Activated CD4-positive, CD25-positive, alpha-beta regulatory T cell treated with anti-CD3 and anti-CD28 coated beads, Interleukin-2, amount 50 U/mL, for 16 hours (primary cell): ENCODE data around the gene DPP3.
"Not testable (repeated sequence)": the region's sequence is repeated elsewhere in the genome, so short reads cannot be mapped to it uniquely, and the experiment has no call there.

Experiments
- DNase-seq: peaks from one replicate; pipeline ENCODE4 v3.0.0-alpha.2; 2020; ENCODE audit warnings: low read depth, low spot score

DPP3 gene

DNA sequence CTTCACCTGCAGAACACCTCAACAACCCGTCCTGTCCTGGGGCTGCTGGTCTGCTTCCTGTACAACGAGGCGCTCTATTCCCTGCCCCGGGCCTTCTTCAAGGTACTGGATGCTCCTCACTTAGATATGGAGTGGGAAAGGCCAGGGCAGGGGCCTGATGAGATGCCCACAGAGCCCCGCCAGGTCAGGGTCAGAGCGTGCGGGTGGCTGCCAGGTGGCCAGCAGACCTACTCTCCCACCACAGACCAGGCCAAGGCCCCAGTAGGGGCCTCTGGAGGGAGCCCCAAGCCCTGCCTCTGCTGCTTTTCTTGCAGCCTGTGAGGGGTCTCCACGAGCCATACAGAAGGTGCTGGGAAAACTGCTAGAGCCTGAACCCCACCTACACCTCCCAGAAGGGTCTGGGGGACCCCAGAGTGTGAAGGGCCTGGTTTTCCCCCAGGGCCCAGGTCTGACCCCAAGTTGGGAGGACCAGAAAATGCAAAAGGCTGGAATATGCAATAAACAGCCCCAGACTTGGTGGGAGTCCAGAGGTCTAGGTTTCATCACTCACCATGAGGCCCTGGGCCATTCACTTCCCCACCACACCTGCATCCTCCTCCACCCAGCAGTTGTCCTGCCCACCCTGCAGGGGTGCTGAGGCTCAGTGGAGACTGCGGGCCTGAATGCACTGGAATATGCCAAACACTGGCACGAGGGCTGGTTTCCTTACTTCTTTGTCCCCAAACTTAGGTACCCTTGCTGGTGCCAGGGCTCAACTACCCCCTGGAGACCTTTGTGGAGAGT, 50.9 kb downstream of the DPP3 start:
- no peak for DNase-seq

GRCh38 chr11:66531841-66532240, 51.6 kb downstream of the DPP3 start:
- no peak for DNase-seq

DNA sequence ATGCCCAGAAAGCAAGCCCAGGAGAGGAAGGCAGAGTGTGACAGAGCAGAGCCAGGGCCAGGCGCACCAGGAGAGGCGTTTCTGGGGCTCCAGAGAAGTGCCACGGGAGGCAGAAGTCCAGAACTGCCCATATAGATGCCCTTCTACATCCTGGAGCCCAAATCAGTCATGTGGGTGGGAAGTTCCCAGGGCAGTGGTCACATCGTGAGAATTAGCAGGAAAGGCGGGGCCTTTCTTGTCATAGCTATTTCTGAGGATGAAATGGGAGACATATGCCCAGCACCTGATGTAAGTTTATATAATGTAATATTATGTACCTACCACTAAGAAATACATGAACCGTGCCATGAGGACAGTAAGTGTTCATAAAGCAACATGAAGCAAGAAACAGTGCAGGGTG, 52.5 kb downstream of the DPP3 start:
- no peak for DNase-seq

DNA sequence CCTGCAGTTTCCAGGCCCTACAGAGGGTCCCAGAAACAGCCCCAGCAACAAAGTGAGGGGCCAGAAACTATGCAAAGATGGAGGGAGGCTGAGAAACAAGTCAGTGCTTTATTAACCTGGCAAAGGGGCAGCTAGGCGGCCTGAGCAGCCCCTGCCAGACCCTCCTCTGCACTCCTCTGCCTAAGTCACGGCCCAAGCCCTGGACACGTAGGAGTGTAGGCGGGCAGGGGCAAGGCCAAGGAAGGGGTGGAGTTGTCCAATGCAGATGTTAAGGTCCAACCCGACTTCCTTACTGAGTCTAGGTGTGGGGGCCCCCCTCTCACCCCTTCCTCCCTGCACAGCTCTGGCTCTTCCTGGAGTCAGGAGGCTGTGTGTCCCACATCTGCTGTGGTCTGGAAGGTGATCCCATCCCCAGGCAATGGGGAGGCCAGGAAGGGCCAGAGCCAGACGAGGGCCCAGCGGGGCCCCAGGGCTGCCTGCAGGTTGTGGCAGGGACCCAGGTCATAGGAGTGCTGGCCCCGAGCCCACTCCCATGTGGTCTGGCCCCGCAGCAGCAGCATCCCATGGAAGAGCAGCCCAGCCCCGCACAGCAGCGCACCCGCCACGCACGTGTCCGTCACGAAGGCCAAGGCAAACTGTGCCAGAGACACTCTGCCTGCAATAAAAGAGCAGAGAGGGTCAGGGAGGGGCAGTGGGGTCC, 59.1 kb downstream of the DPP3 start:
- no peak for DNase-seq

DNA sequence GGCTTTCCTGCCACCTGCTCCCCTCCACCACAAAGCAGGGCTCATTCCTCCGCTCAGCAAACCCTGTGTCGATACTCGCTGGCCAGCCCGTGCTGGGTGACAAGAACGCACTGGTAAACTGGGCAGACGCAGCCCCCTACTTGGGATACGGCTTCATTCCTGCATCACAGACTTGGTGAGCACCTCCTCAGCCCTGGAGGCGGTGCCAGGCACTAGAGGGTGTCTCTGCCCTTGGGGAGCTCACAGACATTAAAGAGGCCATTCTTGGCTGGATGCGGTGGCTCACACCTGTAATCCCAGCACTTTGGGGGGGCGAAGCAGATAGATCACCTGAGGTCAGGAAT, 59.6 kb downstream of the DPP3 start:
- DNase-seq, result no peak

DNA sequence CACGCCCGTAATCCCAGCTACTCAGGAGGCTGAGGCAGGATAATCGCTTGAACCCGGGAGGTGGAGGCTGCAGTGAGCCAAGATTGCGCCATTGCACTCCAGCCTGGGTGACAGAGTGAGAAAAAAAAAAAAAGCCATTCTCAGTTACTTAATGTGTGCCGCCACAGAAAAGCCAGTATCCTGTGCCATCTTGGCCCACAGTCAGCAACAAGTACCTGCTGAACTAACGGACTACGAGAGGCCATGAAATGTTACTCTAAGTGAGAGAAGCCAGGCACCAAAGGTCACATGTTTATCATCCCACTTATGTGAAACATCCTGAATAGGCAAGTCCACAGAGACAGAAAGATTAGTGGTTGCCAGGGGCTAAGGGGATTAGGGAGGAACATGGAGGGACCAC, 60.4 kb downstream of the DPP3 start:
- DNase-seq, result not testable (repeated sequence)

GRCh38 chr11:66541892-66542291, 61.7 kb downstream of the DPP3 start:
- no peak for DNase-seq

DNA sequence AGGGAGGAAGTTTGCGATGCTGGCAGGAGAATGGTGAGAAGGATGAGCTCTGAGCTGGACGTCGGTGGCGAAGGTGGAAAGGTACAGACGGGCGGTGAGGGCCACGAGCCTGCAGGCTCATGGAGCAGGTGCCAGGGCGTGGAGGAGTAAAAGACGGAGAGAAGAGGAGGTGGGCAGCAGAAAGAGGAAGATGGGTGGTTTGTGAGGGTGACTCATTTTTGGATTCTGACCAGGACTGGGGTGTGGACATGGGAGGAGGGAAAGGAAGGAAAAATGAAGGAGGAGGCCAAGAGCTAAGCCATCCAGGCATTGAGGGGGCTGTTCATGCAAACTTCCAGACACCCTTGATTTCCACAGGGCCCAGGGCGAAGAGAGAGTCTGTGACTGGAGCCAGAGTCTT, 62.1 kb downstream of the DPP3 start:
- no peak for DNase-seq

DNA sequence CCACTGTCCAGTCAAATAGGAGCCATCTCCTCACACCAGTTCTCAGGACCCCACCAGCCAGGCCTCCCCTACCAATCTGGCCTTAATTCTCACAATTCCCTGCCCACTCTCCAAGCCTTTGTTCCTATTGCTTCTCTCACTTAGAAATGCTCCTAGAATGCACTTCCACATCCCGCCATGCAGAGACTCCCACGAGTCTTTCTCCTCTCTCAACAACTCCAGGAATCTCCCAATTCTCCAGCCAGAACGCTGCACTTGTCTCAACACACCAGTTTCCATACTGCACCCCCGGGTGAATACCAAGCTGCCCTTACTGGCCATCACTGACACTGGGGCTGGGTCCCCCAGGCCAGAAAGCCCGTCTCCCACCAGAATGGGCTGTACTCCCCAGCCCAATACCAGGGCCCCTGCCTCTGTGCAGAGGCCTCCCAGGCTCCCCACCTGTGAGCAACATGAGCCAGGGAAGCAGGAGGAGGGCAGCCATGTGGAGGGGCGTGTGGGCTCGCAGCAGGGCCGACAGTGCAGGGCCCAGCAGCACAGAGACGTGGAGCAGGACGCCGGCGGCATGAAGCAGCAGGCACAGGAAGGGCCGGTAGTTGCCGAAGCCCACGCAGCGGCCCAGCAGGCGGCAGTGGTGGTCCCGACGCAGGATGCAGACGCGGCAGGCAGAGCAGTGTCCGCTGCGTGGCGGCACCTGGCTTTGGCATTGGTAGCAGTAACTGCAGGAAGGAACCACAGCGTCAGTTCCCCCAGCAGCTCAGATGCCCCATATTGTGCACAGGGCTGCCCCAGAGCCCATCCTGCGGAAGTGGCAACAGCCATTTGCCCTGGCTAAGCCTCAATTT, 63.3 kb downstream of the DPP3 start:
- peak; percentile 19 for DNase-seq

DNA sequence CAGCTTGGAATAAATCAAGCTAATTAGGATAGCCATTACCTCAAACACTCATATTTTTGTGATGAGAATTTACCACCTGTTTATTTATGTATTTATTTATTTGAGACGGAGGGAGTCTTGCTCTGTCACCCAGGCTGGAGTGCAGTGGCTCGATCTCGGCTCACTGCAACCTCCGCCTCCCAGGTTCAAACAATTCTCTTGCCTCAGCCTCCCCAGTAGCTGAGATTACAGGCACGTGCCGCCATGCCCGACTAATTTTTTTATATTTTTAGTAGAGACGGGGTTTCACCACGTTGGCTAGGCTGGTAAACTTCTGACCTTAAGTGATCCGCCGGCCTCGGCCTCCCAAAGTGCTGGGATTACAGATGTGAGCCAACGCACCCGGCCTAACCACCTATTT, 64.7 kb downstream of the DPP3 start:
- not testable (repeated sequence) for DNase-seq

GRCh38 chr11:66545701-66546367, 65.6 kb downstream of the DPP3 start, which contains the start of gene ZDHHC24:
Gene ZDHHC24 (minus strand): TSS chr11:66546048. CDS start chr11:66546003, 45 bp downstream.
- DNase-seq, result peak; percentile 67

- no peak for DNase-seq
Observed at GRCh38 chr11:66546368-66546965, 66.2 kb downstream of the DPP3 start, which contains the start of gene ACTN3. Gene ACTN3 (plus strand): TSS chr11:66546903. CDS start chr11:66546938, 35 bp downstream.

DNA sequence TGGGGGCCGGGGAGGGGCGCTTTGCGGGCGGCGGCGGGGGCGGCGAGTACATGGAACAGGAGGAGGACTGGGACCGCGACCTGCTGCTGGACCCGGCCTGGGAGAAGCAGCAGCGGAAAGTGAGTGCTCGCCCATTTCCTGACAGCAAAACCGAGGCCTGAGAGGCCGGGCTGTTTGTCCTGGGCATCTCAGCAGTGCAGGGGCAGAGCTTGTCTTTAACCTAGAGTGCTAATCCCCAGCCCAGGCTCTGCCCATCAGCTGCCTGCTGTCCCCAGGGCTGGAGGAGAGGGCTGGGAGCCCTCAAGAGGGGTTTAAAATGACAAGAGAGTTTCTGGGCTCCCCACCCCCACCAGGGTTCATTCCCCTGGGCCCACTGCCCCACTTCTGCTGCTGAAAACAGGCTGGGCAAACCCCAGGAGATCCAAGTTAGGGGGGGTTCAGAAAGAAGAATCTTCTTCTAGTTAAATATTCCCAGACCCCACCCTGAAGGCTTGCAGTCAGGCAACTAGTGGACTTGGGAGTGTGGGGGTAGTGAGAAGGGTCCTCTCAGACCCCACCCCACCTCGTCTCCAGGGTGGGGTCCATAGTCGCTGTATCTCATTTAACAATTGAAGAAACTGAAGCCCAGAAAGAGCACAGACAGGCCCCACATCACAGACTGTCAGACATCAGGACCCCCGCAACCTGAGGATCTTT, 66.9 kb downstream of the DPP3 start:
- no peak for DNase-seq

DNA sequence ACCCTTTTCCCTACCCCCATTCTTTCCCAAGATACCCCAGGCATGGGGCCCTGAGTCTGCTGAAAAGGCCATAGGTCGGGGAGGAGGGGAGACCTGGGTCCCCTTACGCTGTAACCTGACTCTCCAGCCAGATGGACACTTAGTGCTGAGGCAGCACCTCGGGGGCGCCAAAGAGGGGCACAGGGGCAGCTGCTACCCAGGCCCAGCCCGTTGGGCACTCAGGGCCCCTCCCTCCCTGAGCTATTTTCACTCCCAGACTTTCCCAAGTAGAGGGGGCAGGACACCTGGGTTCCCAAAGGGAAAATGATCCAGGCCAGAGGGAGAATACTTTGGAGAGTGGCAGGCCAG, 67.4 kb downstream of the DPP3 start:
- DNase-seq, result no peak

- no peak for DNase-seq
Observed at GRCh38 chr11:66548041-66548440, 67.8 kb downstream of the DPP3 start.

DNA sequence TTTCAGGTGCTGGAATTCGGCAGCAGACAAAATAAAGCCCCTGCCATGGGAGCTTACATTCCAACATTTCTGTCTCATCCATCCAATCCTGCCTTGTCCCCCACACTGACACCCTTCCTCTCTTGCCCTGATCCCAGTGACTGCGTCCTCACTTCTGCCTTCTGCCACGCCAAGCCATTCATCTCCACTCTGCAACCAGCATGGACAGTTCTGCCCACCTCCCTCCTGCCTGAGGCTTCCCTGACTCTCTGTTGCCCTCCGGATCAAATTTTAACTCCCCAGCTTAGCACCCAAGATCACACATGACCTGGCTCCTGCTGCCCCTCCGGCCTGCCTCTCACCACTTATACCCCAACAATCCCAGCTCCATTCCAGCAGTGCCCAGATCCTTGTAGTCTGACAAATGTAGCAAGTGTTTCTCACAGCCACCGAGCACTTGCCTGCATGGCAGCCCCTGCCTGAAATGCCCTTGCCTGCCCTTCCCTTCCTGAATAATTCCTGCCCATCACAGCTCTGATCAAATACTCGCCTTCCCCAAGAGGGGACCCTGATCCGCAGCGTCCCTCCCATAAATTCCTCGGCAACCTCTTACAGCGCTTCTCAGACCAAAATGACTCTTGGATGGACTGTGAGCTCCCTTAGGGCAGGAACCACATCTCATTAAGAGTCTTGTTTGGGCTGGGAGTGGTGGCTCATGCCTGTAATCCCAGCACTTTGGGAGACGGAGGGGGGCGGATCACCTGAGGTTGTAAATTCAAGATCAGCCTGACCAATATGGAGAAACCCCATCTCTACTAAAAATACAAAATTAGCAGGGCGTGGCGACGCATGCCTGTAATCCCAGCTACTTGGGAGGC, 68.8 kb downstream of the DPP3 start:
- DNase-seq, result no peak

DNA sequence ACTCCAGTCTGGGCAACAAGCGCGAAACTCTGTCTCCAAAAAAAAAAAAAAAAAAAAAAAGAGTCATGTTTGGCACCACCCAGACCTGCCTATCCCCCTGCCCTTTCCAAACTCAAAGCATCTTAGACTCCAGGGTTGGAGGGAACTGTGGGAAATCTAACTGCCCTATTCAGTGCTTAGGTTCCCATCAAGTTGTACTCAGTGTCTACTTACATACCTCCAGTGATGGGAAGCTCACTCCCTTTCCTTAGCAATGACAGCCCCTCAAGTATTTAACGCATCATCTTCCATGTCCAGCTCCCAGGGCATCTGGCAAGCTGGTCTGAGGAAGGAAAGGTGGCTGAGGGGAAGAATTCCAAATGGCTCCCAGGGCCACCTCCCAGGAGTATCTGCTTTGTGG, 69.5 kb downstream of the DPP3 start:
- no peak for DNase-seq

- no peak for DNase-seq
Observed at GRCh38 chr11:66550887-66551286, 70.7 kb downstream of the DPP3 start.

- DNase-seq, result no peak
Observed at GRCh38 chr11:66554602-66555001, 74.4 kb downstream of the DPP3 start.

GRCh38 chr11:66555416-66555815, 75.2 kb downstream of the DPP3 start:
- DNase-seq, result no peak
